ENCODE data around the gene KRTAP22-1.

Gene KRTAP22-1

DNA sequence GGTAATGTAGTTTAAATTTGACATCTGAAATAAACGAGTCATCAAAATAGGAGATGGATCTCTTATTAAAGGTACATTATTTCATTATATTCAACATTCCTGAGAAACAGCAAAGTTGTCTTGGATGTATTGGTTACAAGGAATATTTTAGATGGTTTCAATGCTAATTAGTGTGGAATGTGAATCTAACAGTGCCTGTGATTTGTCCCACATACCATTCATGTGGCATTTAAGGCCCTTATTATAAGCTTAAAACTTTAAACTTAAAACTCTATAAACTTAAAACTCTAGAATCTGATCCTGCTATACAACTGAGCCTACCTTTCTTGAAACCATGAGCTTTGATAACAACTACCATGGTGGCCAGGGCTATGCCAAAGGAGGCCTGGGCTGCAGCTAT lies at the start of gene KRTAP22-1:
Gene KRTAP22-1 (plus strand): TSS at position 301 of the 400 bp plus-strand sequence.
- no peak for DNase-seq (ENCODE audit: low read depth in 1 of 2, low spot score in 1 of 2)
- TF ChIP-seq JUND (IDR thresholded peaks at IDR 0.05; ENCODE audit: low read depth) = no peak
- in situ Hi-C loops (cut with HindIII; ENCODE audit: low pct_unique_long_range_greater_than_20kb, low sequenced_read_pairs) = no loop called here

DNA sequence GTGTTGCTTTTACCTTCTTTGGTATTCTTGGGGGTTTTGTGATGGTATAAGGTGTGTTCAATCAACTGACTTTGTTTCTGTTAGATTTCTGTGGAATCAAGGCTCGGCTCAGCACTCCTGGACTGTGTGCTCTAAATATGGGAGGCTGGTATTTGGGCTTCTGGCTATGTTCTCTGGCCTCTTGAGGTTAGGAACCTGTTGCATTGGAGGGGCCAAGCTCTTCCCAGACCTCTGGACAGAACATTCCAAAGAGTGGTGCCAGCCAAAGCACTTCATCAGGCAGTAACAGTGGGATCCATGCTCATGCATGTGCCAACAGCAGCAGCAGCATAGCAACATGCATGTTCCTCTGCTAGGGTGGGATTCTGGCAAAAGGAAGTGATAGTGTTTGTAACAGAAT lies 48.1 kb upstream of the KRTAP22-1 start:
- in situ Hi-C loops (cut with HindIII; ENCODE audit: low pct_unique_long_range_greater_than_20kb, low sequenced_read_pairs) = no loop called here
- no peak for TF ChIP-seq JUND (IDR thresholded peaks at IDR 0.05; ENCODE audit: low read depth)
- no peak for DNase-seq (ENCODE audit: low read depth in 1 of 2, low spot score in 1 of 2)

DNA sequence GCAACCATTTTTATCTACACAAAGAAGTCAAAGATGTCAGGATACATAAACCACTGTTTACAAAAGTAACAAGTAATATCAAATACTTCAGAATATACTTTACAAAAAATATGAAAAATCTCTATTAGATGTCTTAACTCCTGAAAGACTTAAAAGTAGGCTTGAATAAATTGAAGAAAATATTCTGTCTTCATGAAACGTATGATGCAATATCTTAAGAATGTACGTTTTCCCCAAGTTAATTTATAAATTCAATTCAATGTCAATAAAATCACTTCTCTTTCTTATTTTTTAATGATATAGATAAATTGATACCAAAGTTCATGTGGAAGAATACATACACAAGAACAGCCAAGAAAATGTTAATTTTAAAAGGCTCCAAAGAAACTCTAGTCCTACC lies 45.8 kb upstream of the KRTAP22-1 start:
- no peak for TF ChIP-seq JUND (IDR thresholded peaks at IDR 0.05; ENCODE audit: low read depth)
- in situ Hi-C loops (cut with HindIII; ENCODE audit: low pct_unique_long_range_greater_than_20kb, low sequenced_read_pairs) = no loop called here
- no peak for DNase-seq (ENCODE audit: low read depth in 1 of 2, low spot score in 1 of 2)

DNA sequence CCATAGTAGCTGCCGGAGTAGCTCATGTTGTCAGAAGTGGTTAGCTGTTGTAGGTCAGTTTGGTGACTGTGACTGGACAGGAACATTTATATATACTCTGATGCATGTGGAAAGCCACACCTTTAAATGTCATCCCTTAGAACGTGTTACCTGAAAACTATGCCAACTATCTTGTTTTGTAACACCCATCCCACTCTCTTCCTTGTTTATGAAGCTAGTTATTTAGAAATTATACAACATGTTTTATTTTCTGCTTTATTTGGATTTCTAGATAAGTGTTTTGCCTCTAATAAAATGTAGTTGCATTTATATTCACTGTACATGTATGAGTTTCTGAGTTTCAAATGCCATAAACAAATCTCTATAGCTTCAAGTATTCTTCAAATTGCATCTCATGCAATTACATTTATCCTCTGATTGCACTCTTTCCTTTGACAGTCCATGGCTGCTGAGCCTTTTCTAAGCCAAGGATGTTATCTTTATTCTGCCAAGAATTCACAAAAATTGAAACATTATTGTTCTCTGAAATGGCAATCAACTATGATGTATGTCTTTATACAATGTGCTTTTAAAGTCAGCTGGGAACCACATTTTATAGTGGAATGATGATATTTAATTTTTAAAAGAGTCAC lies 39.5 kb upstream of the KRTAP22-1 start, which contains the start of gene KRTAP19-7:
Gene KRTAP19-7 (minus strand): TSS at position 51 of the 632 bp plus-strand sequence. CDS start 25 bp downstream, at position 26.
- no peak for TF ChIP-seq JUND (IDR thresholded peaks at IDR 0.05; ENCODE audit: low read depth)
- in situ Hi-C loops (cut with HindIII; ENCODE audit: low pct_unique_long_range_greater_than_20kb, low sequenced_read_pairs) = no loop called here

DNA sequence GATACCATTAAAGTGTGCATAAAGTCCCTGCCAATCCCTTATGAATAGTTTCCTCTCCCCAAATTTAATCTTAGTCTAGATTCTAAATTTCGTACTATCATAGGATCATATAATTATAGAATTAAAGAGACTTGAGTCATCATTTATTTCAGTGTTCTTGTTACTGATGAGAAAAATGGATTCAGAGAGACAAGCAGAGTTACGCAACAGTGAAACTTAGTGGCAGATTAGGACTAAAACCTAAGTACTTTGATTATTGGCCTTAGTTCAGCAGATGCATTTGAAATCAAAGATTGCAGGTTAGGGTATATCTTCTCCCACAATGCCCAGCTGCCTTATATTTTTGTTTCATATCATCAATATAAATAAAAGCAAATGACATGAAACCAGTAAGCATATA lies 38.9 kb upstream of the KRTAP22-1 start:
- DNase-seq (ENCODE audit: low read depth in 1 of 2, low spot score in 1 of 2) = no peak
- in situ Hi-C loops (cut with HindIII; ENCODE audit: low pct_unique_long_range_greater_than_20kb, low sequenced_read_pairs) = no loop called here
- TF ChIP-seq JUND (IDR thresholded peaks at IDR 0.05; ENCODE audit: low read depth) = no peak

More for the DNA sequence above, 39.5 kb upstream of the KRTAP22-1 start, which contains the start of gene KRTAP19-7:
- DNase-seq (ENCODE audit: low read depth in 1 of 2, low spot score in 1 of 2) = no peak

GRCh38 chr21:30563072-30563471 lies 37.8 kb upstream of the KRTAP22-1 start:
- TF ChIP-seq JUND (IDR thresholded peaks at IDR 0.05; ENCODE audit: low read depth) = no peak
- in situ Hi-C loops (cut with HindIII; ENCODE audit: low pct_unique_long_range_greater_than_20kb, low sequenced_read_pairs) = no loop called here
- no peak for DNase-seq (ENCODE audit: low read depth in 1 of 2, low spot score in 1 of 2)

- TF ChIP-seq JUND (IDR thresholded peaks at IDR 0.05; ENCODE audit: low read depth) = no peak
- no peak for DNase-seq (ENCODE audit: low read depth in 1 of 2, low spot score in 1 of 2)
- in situ Hi-C loops (cut with HindIII; ENCODE audit: low pct_unique_long_range_greater_than_20kb, low sequenced_read_pairs) = no loop called here
Measured at GRCh38 chr21:30563630-30564029, 37.3 kb upstream of the KRTAP22-1 start.

DNA sequence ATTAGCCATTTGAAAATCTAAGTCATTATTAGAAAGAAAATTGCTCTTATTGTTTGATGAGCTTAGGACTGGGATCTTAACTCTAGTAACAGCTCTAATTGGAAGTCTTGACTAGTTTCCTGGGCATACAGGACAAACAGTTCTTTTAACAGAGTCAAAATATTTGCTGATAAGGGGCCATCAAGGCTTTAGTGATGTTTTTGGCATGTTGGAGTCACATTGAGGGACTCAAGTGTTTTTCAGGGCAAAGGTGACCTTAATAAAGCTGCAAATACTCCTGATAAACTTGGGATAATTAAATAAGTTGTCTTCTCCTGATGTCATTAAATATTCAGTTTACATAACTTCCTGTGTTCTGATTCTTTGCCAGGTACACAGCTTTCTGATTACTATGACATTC lies 33.3 kb upstream of the KRTAP22-1 start:
- in situ Hi-C loops (cut with HindIII; ENCODE audit: low pct_unique_long_range_greater_than_20kb, low sequenced_read_pairs) = no loop called here
- TF ChIP-seq JUND (IDR thresholded peaks at IDR 0.05; ENCODE audit: low read depth) = no peak
- no peak for DNase-seq (ENCODE audit: low read depth in 1 of 2, low spot score in 1 of 2)

DNA sequence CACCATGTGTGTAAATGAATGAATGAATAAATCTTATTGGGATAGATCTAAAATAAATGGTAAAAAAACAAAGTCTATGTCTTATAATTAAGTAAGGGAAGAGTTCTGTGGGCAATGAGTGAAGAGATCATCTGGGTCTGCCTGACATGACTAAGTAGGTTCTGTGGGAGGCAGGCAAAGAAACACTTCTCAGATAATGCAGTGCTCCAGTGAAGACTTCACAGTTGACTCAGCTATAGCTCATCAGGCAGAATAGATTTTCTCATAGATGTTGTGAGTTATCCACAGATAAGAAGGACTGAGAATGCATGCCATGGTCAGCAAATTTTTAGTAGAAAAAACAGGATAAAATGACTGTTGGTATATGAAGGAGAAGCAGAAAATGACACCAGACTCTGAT lies 23.1 kb upstream of the KRTAP22-1 start:
- no peak for DNase-seq (ENCODE audit: low read depth in 1 of 2, low spot score in 1 of 2)
- TF ChIP-seq JUND (IDR thresholded peaks at IDR 0.05; ENCODE audit: low read depth) = no peak
- in situ Hi-C loops (cut with HindIII; ENCODE audit: low pct_unique_long_range_greater_than_20kb, low sequenced_read_pairs) = no loop called here

DNA sequence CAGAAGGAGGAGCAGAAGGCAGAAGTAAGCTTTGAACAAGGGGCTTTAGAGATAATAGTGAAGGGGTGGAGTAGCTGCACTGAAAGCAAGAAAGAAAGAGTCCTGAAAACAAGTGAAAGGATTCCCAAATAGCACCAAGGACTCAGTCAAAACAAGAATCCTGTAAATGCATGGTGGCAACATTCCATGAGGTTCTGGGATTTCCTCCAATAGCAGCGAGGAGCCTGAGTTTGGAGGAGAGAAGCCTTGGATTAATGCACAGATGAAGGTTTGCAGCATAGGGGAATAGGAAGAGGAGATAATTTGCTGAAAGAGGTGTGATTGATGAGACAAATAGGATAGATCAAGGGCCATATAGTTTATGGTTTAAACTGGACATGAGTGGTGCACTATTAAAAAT lies 21.5 kb upstream of the KRTAP22-1 start:
- in situ Hi-C loops (cut with HindIII; ENCODE audit: low pct_unique_long_range_greater_than_20kb, low sequenced_read_pairs) = no loop called here
- TF ChIP-seq JUND (IDR thresholded peaks at IDR 0.05; ENCODE audit: low read depth) = no peak
- DNase-seq (ENCODE audit: low read depth in 1 of 2, low spot score in 1 of 2) = no peak

DNA sequence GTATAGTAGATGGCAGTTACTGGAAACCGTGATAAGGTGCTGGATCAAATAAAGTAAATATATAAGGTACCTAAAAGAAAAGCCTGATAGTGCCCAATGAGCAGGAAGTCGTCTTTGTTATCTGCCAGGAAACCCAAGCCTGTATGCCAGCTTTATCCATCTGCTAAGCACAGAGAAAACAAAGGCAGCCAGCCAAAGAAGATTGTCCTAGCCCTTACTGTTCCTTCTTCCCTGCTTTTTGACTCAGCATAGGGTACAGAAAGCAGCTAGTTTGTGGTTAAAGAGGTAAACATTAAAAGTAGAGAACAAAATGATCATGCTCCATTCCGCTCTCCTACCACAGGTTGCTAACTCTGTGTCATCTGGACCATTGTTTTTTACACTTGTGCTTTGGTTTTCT lies 20.8 kb upstream of the KRTAP22-1 start:
- in situ Hi-C loops (cut with HindIII; ENCODE audit: low pct_unique_long_range_greater_than_20kb, low sequenced_read_pairs) = no loop called here

GRCh38 chr21:30582870-30583269 lies 18.0 kb upstream of the KRTAP22-1 start:
- no peak for DNase-seq (ENCODE audit: low read depth in 1 of 2, low spot score in 1 of 2)
- in situ Hi-C loops (cut with HindIII; ENCODE audit: low pct_unique_long_range_greater_than_20kb, low sequenced_read_pairs) = no loop called here

More for the DNA sequence above, 20.8 kb upstream of the KRTAP22-1 start:
- TF ChIP-seq JUND (IDR thresholded peaks at IDR 0.05; ENCODE audit: low read depth) = no peak
- no peak for DNase-seq (ENCODE audit: low read depth in 1 of 2, low spot score in 1 of 2)

DNA sequence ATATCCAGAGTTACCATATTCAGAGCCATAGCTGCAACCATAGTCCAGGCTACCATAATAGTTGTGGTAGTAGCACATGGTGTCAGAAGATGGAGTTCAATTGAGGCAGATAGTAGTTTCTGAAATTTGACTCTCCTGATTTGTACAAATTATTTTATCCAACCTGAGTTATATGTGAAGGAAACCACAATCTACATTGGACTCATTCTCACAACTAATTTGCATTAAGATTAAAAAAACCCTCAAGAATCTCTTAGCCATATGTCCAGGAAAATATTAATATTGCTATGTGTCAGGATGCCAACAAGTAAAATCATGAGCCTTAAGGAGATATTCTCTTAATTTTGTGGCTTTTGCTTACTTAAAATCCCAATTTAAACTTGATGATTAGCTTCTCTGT lies 10.6 kb upstream of the KRTAP22-1 start, which contains the start of gene KRTAP22-2:
Gene KRTAP22-2 (minus strand): TSS at position 101 of the 400 bp plus-strand sequence.
- in situ Hi-C loops (cut with HindIII; ENCODE audit: low pct_unique_long_range_greater_than_20kb, low sequenced_read_pairs) = no loop called here
- DNase-seq (ENCODE audit: low read depth in 1 of 2, low spot score in 1 of 2) = no peak
- no peak for TF ChIP-seq JUND (IDR thresholded peaks at IDR 0.05; ENCODE audit: low read depth)

More at GRCh38 chr21:30582870-30583269, 18.0 kb upstream of the KRTAP22-1 start:
- TF ChIP-seq JUND (IDR thresholded peaks at IDR 0.05; ENCODE audit: low read depth) = no peak

- DNase-seq (ENCODE audit: low read depth in 1 of 2, low spot score in 1 of 2) = no peak
- no peak for TF ChIP-seq JUND (IDR thresholded peaks at IDR 0.05; ENCODE audit: low read depth)
- in situ Hi-C loops (cut with HindIII; ENCODE audit: low pct_unique_long_range_greater_than_20kb, low sequenced_read_pairs) = no loop called here
Measured at GRCh38 chr21:30592140-30592539, 8.7 kb upstream of the KRTAP22-1 start, which contains the start of gene KRTAP6-3. TSS of gene KRTAP6-3 (plus strand) at chr21:30592440. CDS start at chr21:30592446, 6 bp downstream.

All from T47D (cell line).